NOMO-1 treated with DMSO at 0.1 percent for 48 hours (cell line): ENCODE measurements around the gene RADIL.

Experiments used
- DNase-seq: peaks from one replicate; lab custom pipeline; 2025; ENCODE audit not compliant: unreplicated experiment; lab: John Stamatoyannopoulos, UW

RADIL gene

GRCh38 chr7:4833691-4834600 is 49.6 kb downstream of the RADIL start:
- no peak for DNase-seq

GRCh38 chr7:4833176-4833575 is 50.3 kb downstream of the RADIL start:
- DNase-seq: no peak

- DNase-seq: no peak
These were observed 50.8 kb downstream of the RADIL start for GRCh38 chr7:4832711-4833110.

GRCh38 chr7:4831723-4832495 is 51.6 kb downstream of the RADIL start:
- DNase-seq: no peak

- DNase-seq: no peak
These were observed 53.3 kb downstream of the RADIL start for GRCh38 chr7:4830176-4830575.

- DNase-seq: no peak
These were observed 54.7 kb downstream of the RADIL start for GRCh38 chr7:4828720-4829383.

GRCh38 chr7:4825081-4825480 is 58.4 kb downstream of the RADIL start:
- DNase-seq: no peak

- DNase-seq: no peak
These were observed 59.3 kb downstream of the RADIL start for GRCh38 chr7:4824120-4824775.

GRCh38 chr7:4823441-4824119 is 59.9 kb downstream of the RADIL start:
- no peak for DNase-seq

GRCh38 chr7:4822677-4823076 is 60.8 kb downstream of the RADIL start:
- DNase-seq: no peak

- no peak for DNase-seq
These were observed 62.5 kb downstream of the RADIL start for GRCh38 chr7:4820967-4821471.

- DNase-seq: no peak
These were observed 63.0 kb downstream of the RADIL start for GRCh38 chr7:4820405-4820966.

- no peak for DNase-seq
These were observed 63.7 kb downstream of the RADIL start for GRCh38 chr7:4819560-4820404.

GRCh38 chr7:4818000-4818794 is 65.3 kb downstream of the RADIL start:
- no peak for DNase-seq

- DNase-seq: no peak
These were observed 66.2 kb downstream of the RADIL start for GRCh38 chr7:4817178-4817901.

- DNase-seq: no peak
These were observed 67.0 kb downstream of the RADIL start for GRCh38 chr7:4816419-4817080.
